HUES64 (cell line): ENCODE measurements around the gene TUBD1.
"Not testable (repeated sequence)": the region's sequence is repeated elsewhere in the genome, so short reads cannot be mapped to it uniquely, and the experiment has no call there.

ENCODE experiments used
- H3K27ac ChIP-seq: 2 replicates; pipeline ENCODE4 v1.7.0; 2013; ENCODE audit warnings: low read depth, low read length, inconsistent platforms
- H3K27me3 ChIP-seq: 2 replicates; pipeline ENCODE4 v1.6.1; 2013; ENCODE audit warnings: mild to moderate bottlenecking, low read length; ENCODE audit not compliant: insufficient read depth
- H3K36me3 ChIP-seq: 2 replicates; pipeline ENCODE4 v1.6.1; 2013; ENCODE audit warnings: mild to moderate bottlenecking, low read length; ENCODE audit not compliant: insufficient read depth
- H3K4me1 ChIP-seq: 2 replicates; pipeline ENCODE4 v1.6.1; 2013; ENCODE audit warnings: mild to moderate bottlenecking, low read length, moderate library complexity; ENCODE audit not compliant: insufficient read depth
- H3K4me3 ChIP-seq: 2 replicates; pipeline ENCODE4 v1.5.1; 2013; ENCODE audit warnings: mild to moderate bottlenecking, low read length, moderate library complexity
- H3K9ac ChIP-seq: 2 replicates; pipeline ENCODE4 v1.6.1; 2013; ENCODE audit warnings: mild to moderate bottlenecking, low read depth, low read length
- H3K9me3 ChIP-seq: 2 replicates; pipeline ENCODE4 v1.6.1; 2013; ENCODE audit warnings: low read depth, low read length; ENCODE audit not compliant: insufficient read depth
- WGBS: fragments of 150-250, 120-280 bp; methylation state at CpG from one replicate; pipeline ENCODE4 v1.1.7; 2013; ENCODE audit warnings: missing lambda C conversion rate; 5-methylcytosine and 5-hydroxymethylcytosine counted together

TUBD1 gene

DNA sequence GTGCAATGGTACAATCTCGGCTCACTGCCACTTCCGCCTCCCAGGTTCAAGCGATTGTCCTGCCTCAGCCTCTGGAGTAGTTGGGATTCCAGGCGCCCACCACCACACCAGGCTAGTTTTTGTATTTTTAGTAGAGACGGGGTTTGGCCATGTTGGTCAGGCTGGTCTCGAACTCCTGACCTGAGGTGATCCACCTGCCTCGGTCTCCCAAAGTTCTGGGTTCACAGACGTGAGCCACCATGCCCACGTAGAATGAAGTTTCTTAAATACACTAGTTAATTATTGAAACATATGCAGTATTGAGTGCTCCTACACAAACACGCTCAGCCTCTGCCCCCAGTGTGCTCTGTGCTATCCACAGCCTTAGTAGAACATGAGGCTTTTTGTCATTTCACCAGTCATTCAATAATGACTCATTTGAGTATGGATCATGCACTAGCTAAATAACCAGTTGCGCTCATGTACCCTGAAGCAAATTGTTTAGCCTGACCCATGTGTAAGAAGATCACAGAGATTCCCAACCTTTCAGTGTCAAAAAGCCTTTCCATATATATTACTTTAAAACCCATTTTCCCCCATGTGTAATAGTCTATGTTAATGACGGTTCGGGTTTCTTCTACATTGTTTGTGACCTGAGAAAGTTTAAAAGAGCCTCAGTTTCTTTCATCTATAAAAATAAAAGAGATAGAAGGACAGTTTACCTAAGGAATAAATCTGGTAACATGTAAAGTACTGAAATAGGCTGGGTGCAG lies 49.7 kb downstream of the TUBD1 start:
- 96% methylated on average over 11 of the region's 13 CpGs for WGBS
- peak overlapping the region; percentile 3; the same call in 1 of the 2 replicates for H3K27ac ChIP-seq
- no peaks in the 10 kb centered on the region for H3K27me3 ChIP-seq
- peaks cover 40% of the 10 kb centered on the region for H3K36me3 ChIP-seq
- no peak overlapping the region for H3K9ac ChIP-seq
- peaks cover 40% of the 10 kb centered on the region for H3K4me1 ChIP-seq
- no peak overlapping the region for H3K4me3 ChIP-seq
- H3K9me3 ChIP-seq, result no peaks in the 10 kb centered on the region

GRCh38 chr17:59841882-59842263 lies 50.9 kb downstream of the TUBD1 start:
- Histone ChIP-seq H3K4me3 (peak overlapping the region; percentile 80), H3K4me1 (peaks cover 39% of the 10 kb centered on the region), H3K36me3 (peaks cover 40% of the 10 kb centered on the region), H3K9ac (peak overlapping the region; percentile 92; the same call in 1 of the 2 replicates)
- WGBS, result 87% methylated on average over 4 of the region's 4 CpGs
- H3K27me3 ChIP-seq, H3K27ac ChIP-seq, H3K9me3 ChIP-seq: not testable (repeated sequence)

DNA sequence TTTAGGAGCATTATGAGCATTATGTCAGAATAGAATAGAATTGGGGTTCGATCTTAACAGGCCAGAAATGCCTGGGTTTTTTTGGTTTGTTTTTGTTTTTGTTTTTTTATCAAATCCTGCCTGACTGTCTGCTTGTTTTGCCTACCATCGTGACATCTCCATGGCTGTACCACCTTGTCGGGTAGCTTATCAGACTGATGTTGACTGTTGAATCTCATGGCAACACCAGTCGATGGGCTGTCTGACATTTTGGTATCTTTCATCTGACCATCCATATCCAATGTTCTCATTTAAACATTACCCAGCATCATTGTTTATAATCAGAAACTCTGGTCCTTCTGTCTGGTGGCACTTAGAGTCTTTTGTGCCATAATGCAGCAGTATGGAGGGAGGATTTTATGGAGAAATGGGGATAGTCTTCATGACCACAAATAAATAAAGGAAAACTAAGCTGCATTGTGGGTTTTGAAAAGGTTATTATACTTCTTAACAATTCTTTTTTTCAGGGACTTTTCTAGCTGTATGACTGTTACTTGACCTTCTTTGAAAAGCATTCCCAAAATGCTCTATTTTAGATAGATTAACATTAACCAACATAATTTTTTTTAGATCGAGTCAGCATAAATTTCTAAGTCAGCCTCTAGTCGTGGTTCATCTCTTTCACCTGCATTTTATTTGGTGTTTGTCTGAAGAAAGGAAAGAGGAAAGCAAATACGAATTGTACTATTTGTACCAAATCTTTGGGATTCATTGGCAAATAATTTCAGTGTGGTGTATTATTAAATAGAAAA lies 51.5 kb downstream of the TUBD1 start:
- WGBS, result 43% methylated on average over 7 of the region's 7 CpGs
- H3K27me3 ChIP-seq, H3K9me3 ChIP-seq: not testable (repeated sequence)
- Histone ChIP-seq H3K27ac (peak overlapping the region; percentile 93), H3K4me1 (peaks cover 33% of the 10 kb centered on the region), H3K4me3 (peak overlapping the region; percentile 80), H3K9ac (peak overlapping the region; percentile 92), H3K36me3 (peaks cover 40% of the 10 kb centered on the region)

GRCh38 chr17:59840329-59841090 lies 52.2 kb downstream of the TUBD1 start:
- Histone ChIP-seq H3K36me3 (peaks cover 40% of the 10 kb centered on the region), H3K27ac (peak overlapping the region; percentile 93), H3K4me3 (peak overlapping the region; percentile 80), H3K9ac (peak overlapping the region; percentile 92), H3K27me3 (no peaks in the 10 kb centered on the region), H3K9me3 (no peaks in the 10 kb centered on the region), H3K4me1 (peaks cover 25% of the 10 kb centered on the region)
- WGBS, result 13% methylated on average over 3 of the region's 4 CpGs

DNA sequence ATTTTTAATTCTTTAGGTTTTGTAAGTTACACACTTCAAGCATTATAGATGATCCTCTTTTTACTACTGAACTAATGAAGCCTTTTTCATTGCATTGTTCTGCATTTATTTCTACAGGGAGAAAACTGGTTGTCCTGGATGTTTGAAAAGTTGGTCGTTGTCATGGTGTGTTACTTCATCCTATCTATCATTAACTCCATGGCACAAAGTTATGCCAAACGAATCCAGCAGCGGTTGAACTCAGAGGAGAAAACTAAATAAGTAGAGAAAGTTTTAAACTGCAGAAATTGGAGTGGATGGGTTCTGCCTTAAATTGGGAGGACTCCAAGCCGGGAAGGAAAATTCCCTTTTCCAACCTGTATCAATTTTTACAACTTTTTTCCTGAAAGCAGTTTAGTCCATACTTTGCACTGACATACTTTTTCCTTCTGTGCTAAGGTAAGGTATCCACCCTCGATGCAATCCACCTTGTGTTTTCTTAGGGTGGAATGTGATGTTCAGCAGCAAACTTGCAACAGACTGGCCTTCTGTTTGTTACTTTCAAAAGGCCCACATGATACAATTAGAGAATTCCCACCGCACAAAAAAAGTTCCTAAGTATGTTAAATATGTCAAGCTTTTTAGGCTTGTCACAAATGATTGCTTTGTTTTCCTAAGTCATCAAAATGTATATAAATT lies 53.0 kb downstream of the TUBD1 start:
- WGBS, result 16% methylated on average over 4 of the region's 6 CpGs
- Histone ChIP-seq H3K4me1 (peaks cover 18% of the 10 kb centered on the region), H3K9ac (peak overlapping the region; percentile 92), H3K36me3 (peaks cover 40% of the 10 kb centered on the region), H3K4me3 (peak overlapping the region; percentile 80), H3K9me3 (no peaks in the 10 kb centered on the region), H3K27ac (peak overlapping the region; percentile 93), H3K27me3 (no peaks in the 10 kb centered on the region)

DNA sequence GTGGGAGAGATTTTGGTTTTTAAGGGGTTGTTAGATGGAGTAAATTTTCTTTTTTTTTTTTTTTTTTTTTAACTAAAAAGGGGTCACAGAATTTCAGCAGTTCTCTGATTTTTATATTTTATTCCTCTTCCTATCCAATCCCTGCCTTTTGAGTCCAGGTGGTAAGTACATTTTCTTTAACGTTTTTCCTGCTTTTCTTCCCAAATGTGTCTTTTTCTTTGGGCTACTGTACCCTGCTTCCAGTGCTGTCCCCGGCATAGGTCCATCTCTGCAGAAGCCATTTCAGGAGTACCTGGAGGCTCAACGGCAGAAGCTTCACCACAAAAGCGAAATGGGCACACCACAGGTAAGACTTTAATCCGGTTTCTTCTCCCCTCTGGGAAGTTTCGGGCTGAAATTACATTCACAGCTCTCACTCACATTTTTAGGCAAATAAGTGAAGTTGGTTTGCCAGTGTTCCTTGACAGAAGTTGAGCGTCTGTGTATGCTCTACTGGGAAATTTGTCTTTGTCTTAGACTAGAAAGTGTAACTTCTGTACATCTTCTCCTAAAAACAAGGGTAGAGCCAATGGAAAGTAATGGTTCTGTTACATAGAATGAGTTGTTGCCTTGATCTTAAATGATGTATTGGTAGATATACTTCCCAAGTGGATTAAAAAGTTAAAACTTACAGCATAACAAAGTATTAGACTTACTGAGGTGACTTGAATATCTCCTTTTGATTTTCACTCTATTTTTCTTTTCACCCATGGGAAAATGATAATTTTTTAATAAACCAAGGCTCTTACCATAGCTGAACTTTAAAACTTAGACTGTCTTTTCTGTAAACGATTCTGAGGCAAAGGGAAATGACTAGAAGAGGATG lies 54.5 kb downstream of the TUBD1 start:
- Histone ChIP-seq H3K27me3 (no peaks in the 10 kb centered on the region), H3K4me3 (peak overlapping the region; percentile 80), H3K9ac (peak overlapping the region; percentile 92), H3K4me1 (peaks cover 16% of the 10 kb centered on the region; the same call in 1 of the 2 replicates), H3K9me3 (no peaks in the 10 kb centered on the region), H3K27ac (peak overlapping the region; percentile 93), H3K36me3 (peaks cover 40% of the 10 kb centered on the region)
- WGBS, result 0% methylated on average over 8 of the region's 8 CpGs

DNA sequence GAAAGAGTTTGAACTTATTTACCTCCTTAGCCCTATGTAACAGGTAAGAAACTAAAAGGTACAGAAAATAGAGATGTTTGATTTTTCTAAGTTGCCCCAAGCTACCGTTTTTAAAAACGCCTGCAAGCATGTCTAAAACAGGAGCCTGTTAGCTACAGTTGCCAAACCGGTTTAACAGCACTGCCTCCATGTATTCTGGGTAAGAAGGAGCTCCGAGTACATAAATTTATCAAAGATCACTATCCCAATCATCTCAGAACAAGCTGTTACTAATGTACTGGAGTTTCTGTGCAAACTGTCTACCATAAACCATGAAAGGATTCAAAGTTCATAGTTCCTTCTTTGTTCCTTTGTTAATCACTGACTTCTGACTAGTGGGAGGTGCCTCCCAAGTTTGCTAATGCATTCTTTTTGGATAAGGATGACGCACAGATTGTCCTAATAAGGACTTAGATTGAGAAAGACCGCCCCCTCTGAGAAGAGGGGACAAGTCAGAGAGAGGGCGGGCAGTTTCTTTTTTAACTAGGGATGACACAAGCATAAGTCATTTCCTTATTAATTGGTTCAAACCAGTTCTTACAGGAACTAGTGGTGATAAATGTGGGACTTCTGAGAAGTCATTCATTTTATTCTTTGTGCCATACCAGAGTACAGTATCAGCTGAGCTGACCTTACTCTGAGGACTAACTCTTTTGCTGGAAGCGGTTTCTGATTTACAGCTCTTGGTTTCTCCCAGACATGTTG lies 55.3 kb downstream of the TUBD1 start:
- Histone ChIP-seq H3K27ac (peak overlapping the region; percentile 93), H3K4me1 (peaks cover 16% of the 10 kb centered on the region; the same call in 1 of the 2 replicates), H3K36me3 (peaks cover 40% of the 10 kb centered on the region), H3K27me3 (no peaks in the 10 kb centered on the region), H3K4me3 (peak overlapping the region; percentile 80), H3K9ac (peak overlapping the region; percentile 92), H3K9me3 (no peaks in the 10 kb centered on the region)
- WGBS, result 7% methylated on average over 7 of the region's 8 CpGs

DNA sequence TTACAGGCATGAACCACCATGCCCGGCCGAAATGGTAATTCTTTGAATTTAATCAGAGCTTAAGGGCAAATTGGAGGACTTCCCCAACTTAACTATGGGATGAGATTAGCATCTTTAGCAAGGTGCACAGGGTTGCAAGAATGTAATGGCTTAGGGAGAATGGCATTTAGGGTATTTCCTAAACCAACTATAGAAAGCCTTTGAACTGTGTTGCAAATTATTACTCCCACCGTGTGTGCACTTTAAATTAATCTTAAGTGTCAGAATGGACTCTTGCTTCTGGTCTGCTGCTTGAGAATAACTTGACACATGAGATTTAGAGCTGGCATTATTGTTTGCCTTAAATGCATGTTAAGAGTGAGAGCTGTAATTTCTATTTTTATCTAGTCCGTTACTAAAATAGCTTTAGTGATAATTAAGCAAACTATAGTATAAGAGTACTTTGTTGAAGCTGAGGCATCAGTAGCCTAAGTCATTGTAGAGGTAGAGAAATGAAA lies 59.8 kb downstream of the TUBD1 start:
- H3K27me3 ChIP-seq, result no peaks in the 10 kb centered on the region
- WGBS, result 83% methylated on average over 4 of the region's 4 CpGs
- H3K27ac ChIP-seq, result 0 out of 2 replicates have a peak overlapping the region, but pooled peaks have one; percentile 5
- H3K36me3 ChIP-seq, result no peaks in the 10 kb centered on the region
- peaks cover 18% of the 10 kb centered on the region for H3K4me1 ChIP-seq
- H3K4me3 ChIP-seq, result no peak overlapping the region
- H3K9me3 ChIP-seq, result no peaks in the 10 kb centered on the region
- H3K9ac ChIP-seq, result no peak overlapping the region

GRCh38 chr17:59830846-59831486 lies 61.8 kb downstream of the TUBD1 start:
- Histone ChIP-seq H3K36me3 (no peaks in the 10 kb centered on the region), H3K4me3 (no peak overlapping the region), H3K9ac (no peak overlapping the region), H3K27me3 (no peaks in the 10 kb centered on the region), H3K9me3 (no peaks in the 10 kb centered on the region), H3K27ac (no peak overlapping the region), H3K4me1 (peaks cover 28% of the 10 kb centered on the region)
- 75% methylated on average over 1 of the region's 1 CpG for WGBS
